Gastroesophageal sphincter (tissue), 3 donors: ENCODE measurements around the gene PPM1G.

Experiments
- CTCF ChIP-seq, 4 experiments: fragments of 200-600 bp in 2 of 4; fragments of 450-650 bp in 2 of 4; sonication (generic) in 1 of 4; IDR thresholded peaks; one replicate each; pipeline ENCODE4 v1.5.1; 2017 to 2019; ENCODE audit warnings: antibody characterized with exemption in 4 of 4, mild to moderate bottlenecking in 2 of 4, moderate library complexity in 2 of 4
- EP300 ChIP-seq: sonication (generic); formaldehyde crosslinking; IDR thresholded peaks from one replicate; pipeline ENCODE4 v1.6.1; 2017; ENCODE audit warnings: antibody characterized with exemption, mild to moderate bottlenecking
- POLR2A ChIP-seq, 2 donors: fragments of 450-650 bp; IDR thresholded peaks; one replicate each; pipeline ENCODE4 v1.6.1; 2017; ENCODE audit warnings: antibody characterized with exemption in 2 of 2, mild to moderate bottlenecking in 2 of 2, moderate library complexity in 1 of 2

- TF ChIP-seq CTCF (IDR thresholded peaks at IDR 0.05) = no peak
- TF ChIP-seq EP300 = no peak
- no peak for TF ChIP-seq POLR2A (IDR thresholded peaks at IDR 0.05)
Measured at GRCh38 chr2:27393225-27393624, 16.2 kb downstream of the PPM1G start.
